ENCODE measurements around the gene CFAP299.
"Not testable (repeated sequence)": the region's sequence is repeated elsewhere in the genome, so short reads cannot be mapped to it uniquely, and the experiment has no call there.

The CFAP299 gene

GRCh38 chr4:80798082-80798481 lies 462.6 kb downstream of the CFAP299 start:
- H3K4me1 ChIP-seq (ENCODE audit: control insufficient read depth, low read length), result no peaks in the 10 kb centered on the region
- H3K4me3 ChIP-seq (ENCODE audit: low read length), result no peak overlapping the region
- H3K27ac ChIP-seq (ENCODE audit: low read depth, low read length), result no peak overlapping the region
- H3K9me3 ChIP-seq (ENCODE audit: control insufficient read depth, insufficient read depth, low read length), result peaks cover 19% of the 10 kb centered on the region; the same call in 1 of the 2 replicates
- TF ChIP-seq EZH2phosphoT487 (IDR thresholded peaks at IDR 0.05; ENCODE audit: borderline replicate concordance, low read length), result no peak
- H4K20me1 ChIP-seq (ENCODE audit: control insufficient read depth, insufficient read depth, low read depth, low read length), result no peaks in the 10 kb centered on the region
- H3K79me2 ChIP-seq (ENCODE audit: control insufficient read depth, low read length), result no peaks in the 10 kb centered on the region
- no peaks in the 10 kb centered on the region for H3F3A ChIP-seq (ENCODE audit: control insufficient read depth, insufficient read depth)
- no peak overlapping the region for H3K4me2 ChIP-seq (ENCODE audit: low read length)
- H3K36me3 ChIP-seq (ENCODE audit: control insufficient read depth, low read length), result no peaks in the 10 kb centered on the region
- no peaks in the 10 kb centered on the region for H3K9me2 ChIP-seq (replicated peaks; ENCODE audit: control insufficient read depth, low read length)
- H3K27me3 ChIP-seq (ENCODE audit: control insufficient read depth, low read length), result no peaks in the 10 kb centered on the region

- not testable (repeated sequence) for H3K36me3 ChIP-seq (ENCODE audit: control insufficient read depth, low read length); H3K4me1 ChIP-seq (ENCODE audit: control insufficient read depth, low read length); H3F3A ChIP-seq (ENCODE audit: control insufficient read depth, insufficient read depth); H3K9me2 ChIP-seq (replicated peaks; ENCODE audit: control insufficient read depth, low read length); H3K4me3 ChIP-seq (ENCODE audit: low read length); H3K27ac ChIP-seq (ENCODE audit: low read depth, low read length); H4K20me1 ChIP-seq (ENCODE audit: control insufficient read depth, insufficient read depth, low read depth, low read length); H3K4me2 ChIP-seq (ENCODE audit: low read length); H3K27me3 ChIP-seq (ENCODE audit: control insufficient read depth, low read length); H3K79me2 ChIP-seq (ENCODE audit: control insufficient read depth, low read length)
- peaks cover 19% of the 10 kb centered on the region; the same call in 1 of the 2 replicates for H3K9me3 ChIP-seq (ENCODE audit: control insufficient read depth, insufficient read depth, low read length)
Measured at GRCh38 chr4:80800719-80801118, 465.2 kb downstream of the CFAP299 start.

DNA sequence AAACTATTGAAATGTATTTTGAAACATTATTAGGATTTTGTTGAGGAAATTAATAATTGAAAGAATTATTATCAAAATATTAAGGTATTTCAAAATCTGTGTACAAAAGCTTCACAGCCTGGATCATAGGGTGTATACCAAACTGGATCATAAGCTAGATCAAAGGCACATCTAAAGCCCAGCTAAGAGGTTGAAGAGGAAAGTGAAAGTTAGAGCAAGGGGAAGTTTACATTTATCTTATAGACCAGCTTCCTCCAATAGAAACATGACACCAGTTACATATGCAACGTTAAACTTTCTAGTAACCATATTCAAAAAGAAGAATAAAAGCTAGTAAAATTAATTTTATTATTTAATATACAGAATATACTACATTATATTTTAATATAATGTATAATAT lies 467.8 kb downstream of the CFAP299 start:
- H3K4me2 ChIP-seq (ENCODE audit: low read length), result no peak overlapping the region
- TF ChIP-seq EZH2phosphoT487 (IDR thresholded peaks at IDR 0.05; ENCODE audit: borderline replicate concordance, low read length) (no peak), CTCF (IDR thresholded peaks at IDR 0.05; ENCODE audit: low read depth, low read length, poor library complexity, severe bottlenecking) (no peak)
- H3K36me3 ChIP-seq (ENCODE audit: control insufficient read depth, low read length), result no peaks in the 10 kb centered on the region

GRCh38 chr4:80806472-80806871 lies 470.9 kb downstream of the CFAP299 start:
- H3K4me3 ChIP-seq (ENCODE audit: low read length), result no peak overlapping the region
- no peaks in the 10 kb centered on the region for H3K27me3 ChIP-seq (ENCODE audit: control insufficient read depth, low read length)
- no peaks in the 10 kb centered on the region for H3K9me3 ChIP-seq (ENCODE audit: control insufficient read depth, insufficient read depth, low read length)
- H3K4me2 ChIP-seq (ENCODE audit: low read length), result no peak overlapping the region
- no peaks in the 10 kb centered on the region for H4K20me1 ChIP-seq (ENCODE audit: control insufficient read depth, insufficient read depth, low read depth, low read length)
- no peaks in the 10 kb centered on the region for H3F3A ChIP-seq (ENCODE audit: control insufficient read depth, insufficient read depth)
- no peaks in the 10 kb centered on the region for H3K9me2 ChIP-seq (replicated peaks; ENCODE audit: control insufficient read depth, low read length)
- H3K4me1 ChIP-seq (ENCODE audit: control insufficient read depth, low read length), result no peaks in the 10 kb centered on the region
- H3K79me2 ChIP-seq (ENCODE audit: control insufficient read depth, low read length), result no peaks in the 10 kb centered on the region
- H3K36me3 ChIP-seq (ENCODE audit: control insufficient read depth, low read length), result no peaks in the 10 kb centered on the region
- H3K27ac ChIP-seq (ENCODE audit: low read depth, low read length), result no peak overlapping the region
- TF ChIP-seq CTCF (IDR thresholded peaks at IDR 0.05; ENCODE audit: low read depth, low read length, poor library complexity, severe bottlenecking), result no peak

More for the DNA sequence above, 467.8 kb downstream of the CFAP299 start:
- Histone ChIP-seq H3K9me3 (ENCODE audit: control insufficient read depth, insufficient read depth, low read length) (peaks cover 2% of the 10 kb centered on the region; the same call in 1 of the 2 replicates), H4K20me1 (ENCODE audit: control insufficient read depth, insufficient read depth, low read depth, low read length) (no peaks in the 10 kb centered on the region), H3K4me3 (ENCODE audit: low read length) (no peak overlapping the region), H3K4me1 (ENCODE audit: control insufficient read depth, low read length) (no peaks in the 10 kb centered on the region), H3K9me2 (replicated peaks; ENCODE audit: control insufficient read depth, low read length) (no peaks in the 10 kb centered on the region), H3K79me2 (ENCODE audit: control insufficient read depth, low read length) (no peaks in the 10 kb centered on the region), H3F3A (ENCODE audit: control insufficient read depth, insufficient read depth) (no peaks in the 10 kb centered on the region), H3K27ac (ENCODE audit: low read depth, low read length) (no peak overlapping the region), H3K27me3 (ENCODE audit: control insufficient read depth, low read length) (no peaks in the 10 kb centered on the region)

Measured in DOHH2 (cell line).